GM19238 (cell line): ENCODE measurements around the gene CALHM6.
A peak's percentile ranks its signal among the peaks of the same experiment; 100 is the strongest.
"Not testable (repeated sequence)": the region's sequence is repeated elsewhere in the genome, so short reads cannot be mapped to it uniquely, and the experiment has no call there.

Experiments
- DNase-seq: peaks from one replicate; pipeline ENCODE4 v3.0.0; 2011; ENCODE audit warnings: low spot score; ENCODE audit not compliant: insufficient read length

CALHM6 gene

DNA sequence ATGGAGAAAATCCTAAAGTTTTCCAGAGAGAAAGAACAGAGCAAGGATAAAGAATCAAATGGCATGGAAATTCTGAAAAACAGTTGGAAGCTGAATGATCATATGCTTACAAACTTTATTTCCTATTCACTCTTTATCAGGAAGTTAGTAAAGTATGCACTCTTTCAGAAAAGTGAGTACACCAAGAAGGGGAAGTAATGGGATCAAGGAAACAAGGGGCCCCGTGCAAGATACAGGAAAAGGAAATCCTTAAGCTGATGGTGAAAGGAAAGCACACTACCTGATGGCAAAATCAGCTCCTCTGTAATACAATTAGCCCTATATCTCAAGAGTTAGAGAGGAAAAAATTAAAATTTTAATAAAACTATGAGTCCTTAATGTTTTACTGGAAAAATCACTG lies 14.0 kb downstream of the CALHM6 start:
- no peak for DNase-seq

DNA sequence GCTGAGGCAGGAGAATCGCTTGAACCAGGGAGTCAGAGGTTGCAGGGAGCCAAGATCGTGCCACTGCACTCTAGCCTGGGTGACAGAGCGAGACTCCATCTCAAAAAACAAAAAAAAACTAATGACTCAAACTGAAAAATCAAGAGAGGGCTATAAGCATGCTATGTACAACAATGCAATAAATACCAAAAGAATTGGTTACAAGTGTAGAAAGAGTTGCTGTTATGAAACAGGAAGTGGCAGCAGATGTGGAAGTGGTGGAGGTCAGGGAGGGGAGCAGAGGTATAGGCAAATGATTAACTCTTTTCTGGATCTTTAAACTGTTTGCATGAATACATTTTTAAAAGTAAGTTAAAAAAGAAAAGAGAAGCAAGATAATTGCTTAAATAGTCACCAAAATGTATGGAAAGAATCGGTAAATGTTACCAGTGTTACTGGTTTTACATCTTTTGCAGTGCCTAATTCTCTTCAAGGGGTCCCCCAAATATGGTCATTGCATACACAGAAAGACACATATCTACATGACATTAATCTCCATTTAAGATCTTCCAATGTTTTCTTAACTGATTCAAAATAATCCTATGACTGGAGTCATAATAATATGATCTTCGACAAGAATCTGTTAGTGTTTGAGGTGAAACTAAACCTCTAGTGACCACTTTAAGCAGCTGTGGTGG lies 15.0 kb downstream of the CALHM6 start:
- peak; percentile 32 for DNase-seq

DNA sequence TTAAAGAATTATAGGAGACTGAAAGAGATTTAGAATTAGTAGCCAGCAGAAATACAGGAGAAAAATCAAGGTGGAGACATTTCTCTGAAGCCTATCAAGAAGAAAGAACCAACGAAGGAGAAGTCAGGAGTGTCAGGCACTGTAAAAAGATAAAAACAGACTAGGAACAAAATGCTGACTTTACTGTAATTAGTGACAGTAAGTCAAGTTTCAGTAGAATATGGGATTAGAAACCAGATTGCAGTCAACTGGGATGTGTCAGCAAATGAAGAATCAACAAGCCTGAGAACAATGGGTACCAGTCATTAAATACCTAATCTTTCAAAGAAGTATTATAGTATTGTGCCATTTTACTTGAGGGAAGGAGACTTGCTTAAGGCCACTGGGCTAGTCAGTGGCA lies 21.6 kb downstream of the CALHM6 start:
- DNase-seq: no peak

DNA sequence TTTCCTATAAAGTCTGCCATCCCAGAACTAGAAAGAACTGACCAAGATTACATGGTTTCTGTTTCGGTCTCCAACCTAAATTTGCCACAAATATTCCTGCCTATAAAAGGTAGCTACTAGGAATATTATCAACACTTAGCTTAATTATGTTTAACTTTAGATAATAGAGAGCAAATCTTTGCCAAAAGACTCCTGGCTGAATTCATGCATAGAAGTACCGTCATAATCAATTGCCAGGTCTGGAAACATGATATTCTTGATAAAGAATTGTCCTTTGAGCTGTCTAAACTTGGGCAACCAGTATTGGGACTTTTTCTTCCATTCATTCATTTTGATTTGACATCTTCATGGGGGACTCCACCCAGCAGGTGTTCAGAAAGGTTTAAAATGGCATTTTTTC lies 22.4 kb downstream of the CALHM6 start:
- DNase-seq: no peak

DNA sequence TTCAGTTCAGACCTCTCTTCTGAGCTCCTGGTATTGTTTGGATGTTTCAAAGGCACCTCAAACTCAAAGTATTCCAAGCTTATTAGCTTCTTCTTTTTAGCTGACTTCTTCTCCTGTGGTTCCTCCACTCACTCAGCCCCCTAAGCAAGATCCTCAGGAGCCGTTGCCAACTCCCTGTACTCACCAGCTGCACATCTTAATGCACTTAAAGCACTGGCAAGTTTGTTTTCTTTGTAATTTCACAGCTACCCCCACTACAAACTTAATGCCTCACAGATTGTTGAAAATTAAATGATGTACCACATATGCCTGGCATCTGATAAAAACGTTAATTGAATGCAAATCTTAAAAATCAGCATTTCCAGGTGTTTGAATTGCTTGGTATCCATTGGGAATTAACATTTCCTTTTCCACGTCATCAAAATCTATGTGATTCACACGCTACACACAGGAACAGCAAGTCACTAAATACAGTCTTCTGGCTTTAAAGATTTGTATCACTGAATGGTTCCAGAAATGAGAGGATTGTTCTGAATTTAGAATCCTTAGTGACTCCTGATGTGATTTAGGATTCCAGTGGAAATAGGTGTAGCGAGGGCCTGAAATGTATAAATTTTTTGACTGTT lies 24.5 kb downstream of the CALHM6 start:
- no peak for DNase-seq

DNA sequence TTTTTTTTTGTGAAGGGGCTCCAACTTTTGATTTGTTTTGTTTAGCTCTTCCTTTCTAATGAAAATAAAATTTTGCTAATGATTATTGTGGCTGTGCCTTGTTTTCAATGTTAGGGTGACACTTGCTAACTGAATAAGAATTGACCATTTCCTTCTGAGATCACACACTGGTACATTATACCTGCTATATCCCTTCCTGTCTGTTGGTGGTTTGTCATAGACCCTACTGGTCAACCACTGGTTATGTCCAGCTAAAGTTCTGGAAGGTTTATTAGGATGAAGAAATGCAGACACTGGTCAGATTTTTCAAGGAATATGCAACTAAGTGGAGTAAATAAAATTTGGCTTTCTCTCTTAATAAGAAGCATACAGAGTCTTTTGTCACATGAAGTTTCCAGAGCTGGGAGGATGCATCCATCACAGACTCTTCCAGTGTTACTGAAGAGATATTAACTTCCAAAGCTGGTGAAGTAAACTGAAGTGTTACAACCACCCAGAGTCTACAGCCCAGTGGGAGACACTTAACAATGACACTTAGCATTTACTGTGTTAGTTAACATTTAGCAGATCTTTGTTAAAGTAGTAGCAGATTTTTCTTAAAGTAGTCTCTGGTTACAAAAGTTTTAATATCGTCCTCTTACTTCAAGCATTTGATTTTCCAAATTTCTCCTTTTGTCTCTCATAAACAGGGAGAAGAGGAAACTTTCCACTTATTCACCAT lies 30.6 kb downstream of the CALHM6 start:
- no peak for DNase-seq

DNA sequence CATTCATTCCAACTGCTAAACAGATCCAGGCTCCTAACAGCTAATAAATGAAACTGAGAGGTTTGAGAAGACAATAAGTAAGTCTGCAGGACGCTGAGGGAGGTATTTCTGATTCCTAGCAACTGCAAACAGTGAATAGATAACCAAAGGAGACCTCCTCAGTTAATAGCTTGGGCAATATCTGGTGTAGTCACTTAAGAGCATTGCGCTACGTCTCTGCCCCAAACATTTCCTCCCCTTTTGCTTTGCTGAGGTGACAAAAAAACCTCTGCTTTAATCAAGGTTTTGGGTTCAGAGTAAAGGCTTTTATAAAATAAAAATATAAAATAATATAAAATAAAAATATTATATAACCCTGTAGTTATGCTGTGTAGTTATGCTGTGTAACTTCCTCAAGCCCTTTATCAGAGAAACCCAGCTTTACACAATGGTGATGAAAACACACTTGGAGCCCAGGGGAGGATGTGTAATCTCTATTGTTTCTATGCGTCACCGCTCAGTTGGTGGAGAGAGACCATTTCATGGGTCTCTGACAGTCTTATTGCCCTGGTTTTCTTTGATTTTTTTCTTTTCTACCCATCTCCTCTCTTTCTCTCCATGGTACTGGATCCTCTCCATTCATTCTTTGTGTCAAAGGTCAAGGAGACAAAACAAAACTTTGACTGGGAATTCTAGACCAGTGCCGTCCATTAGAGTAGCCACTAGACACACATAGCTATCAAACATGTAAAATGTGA lies 31.3 kb downstream of the CALHM6 start:
- DNase-seq: no peak

DNA sequence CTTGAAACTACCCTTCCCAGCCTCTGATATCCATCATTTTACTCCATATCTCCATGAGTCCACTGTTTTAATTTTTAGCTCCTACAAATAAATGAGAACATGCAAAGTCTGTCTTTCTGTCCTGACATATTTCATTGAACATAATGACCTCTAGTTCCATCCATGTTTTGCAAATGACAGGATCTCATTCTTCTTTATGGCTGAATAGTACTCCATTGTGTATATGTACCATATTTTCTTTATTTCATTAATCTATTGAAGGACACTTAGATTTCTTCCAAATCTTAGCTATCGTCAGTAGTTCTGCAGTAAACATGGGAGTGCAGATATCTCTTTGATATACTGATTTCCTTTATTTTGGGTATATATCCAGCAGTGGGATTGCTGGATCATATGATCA lies 34.0 kb downstream of the CALHM6 start:
- not testable (repeated sequence) for DNase-seq

DNA sequence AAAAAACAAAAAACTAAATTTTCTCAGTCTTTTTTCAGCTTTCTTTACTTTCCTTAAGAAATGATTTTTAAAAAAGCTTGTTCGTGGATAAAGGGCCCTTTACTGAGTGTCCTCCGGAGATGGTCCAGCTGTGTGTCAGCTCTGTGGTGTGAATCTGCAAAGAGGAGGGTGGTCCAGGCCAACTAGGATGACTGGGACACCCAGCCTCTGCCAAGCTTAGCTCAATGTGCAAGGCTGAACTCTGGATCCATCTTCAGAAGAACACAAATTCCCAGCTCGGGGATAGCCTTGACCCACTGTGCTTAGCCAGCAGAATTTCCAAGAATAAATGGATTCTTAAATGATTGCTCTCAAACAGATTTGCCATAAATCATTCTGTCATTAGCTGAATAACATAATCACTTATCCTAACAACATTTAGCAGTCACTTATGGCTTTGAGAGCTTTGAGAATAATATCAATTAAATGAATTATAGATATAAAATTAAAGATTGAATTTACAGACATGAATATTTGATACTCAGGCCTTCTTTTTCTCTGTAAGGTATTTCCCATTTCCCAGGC lies 36.0 kb downstream of the CALHM6 start:
- DNase-seq: no peak

DNA sequence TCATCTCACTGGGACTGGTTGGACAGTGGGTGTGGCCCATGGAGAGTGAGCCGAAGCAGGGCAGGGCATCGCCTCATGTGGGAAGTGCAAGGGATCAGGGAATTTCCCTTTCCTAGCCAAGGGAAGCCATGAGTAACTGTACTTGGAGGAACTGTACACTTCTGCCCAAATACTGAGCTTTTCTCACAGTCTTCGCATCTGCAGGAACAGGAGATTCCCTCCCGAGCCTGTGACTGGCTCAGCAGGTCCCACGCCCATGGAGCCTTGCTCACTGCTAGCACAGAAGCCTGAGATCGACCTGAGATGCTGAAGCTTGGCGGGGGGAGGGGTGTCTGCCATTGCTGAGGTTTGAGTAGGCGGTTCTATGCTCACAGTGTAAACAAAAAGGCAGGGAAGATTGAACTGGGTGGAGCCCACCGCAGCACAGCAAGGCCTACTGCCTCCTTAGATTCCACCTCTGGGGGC lies 39.8 kb downstream of the CALHM6 start:
- DNase-seq: no peak

DNA sequence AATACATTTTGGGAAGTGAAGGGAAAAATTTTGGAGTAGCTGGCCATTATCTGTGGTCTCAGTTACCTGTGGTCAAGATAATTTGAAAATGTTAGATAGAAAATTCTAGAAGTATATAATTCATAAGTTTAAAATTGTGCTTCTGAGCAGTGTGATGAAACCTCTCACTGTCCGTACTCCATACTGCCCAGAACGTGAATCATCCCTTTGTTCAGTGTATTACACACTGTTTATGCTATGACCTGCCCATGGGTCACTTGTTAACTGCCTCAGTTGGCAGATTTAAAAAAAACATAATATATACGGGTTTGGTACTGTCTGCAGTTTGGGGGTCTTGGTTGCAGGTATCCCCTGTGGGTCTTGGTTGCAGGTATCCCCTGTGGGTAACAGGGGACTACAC lies 46.1 kb downstream of the CALHM6 start:
- no peak for DNase-seq

DNA sequence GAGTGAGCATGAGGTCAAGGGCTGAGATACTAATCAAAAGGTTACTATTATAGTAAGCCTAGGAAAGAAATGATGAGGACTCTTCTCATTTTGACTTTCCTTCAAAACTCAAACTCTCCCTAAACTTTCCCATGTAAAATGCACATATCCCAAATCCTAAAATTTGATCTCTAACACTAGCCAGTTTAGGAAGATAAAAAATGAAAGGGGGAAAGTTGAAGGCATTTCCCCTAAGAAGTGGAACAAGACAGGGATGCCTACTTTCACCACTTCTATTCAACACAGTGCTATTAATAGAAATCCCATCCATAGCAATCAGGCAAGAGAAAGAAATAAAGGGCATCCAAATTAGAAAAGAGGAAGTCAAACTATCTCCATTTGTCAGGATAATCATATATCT lies 47.4 kb downstream of the CALHM6 start:
- DNase-seq: no peak

DNA sequence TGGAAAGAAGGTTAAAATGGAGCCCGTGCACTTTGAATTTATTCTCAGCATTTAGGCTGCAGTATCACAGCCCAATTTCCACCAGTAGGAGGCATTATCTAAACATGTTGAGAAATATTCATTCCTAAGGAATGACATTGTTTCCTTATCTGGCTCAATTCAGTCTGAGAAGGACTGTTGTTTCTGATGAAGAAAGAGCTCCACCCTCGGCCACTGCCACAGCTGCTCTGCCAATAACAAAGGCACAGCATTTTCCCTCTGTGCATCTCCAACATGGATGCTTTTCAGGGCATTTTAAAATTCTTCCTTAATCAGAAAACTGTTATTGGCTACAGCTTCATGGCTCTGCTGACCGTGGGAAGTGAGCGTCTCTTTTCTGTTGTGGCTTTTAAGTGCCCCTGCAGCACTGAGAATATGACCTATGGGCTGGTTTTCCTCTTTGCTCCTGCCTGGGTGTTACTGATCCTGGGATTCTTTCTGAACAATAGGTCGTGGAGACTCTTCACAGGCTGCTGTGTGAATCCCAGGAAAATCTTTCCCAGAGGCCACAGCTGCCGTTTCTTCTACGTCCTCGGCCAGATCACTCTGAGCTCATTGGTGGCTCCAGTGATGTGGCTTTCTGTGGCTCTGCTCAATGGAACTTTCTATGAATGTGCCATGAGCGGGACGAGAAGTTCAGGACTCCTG lies 50.4 kb downstream of the CALHM6 start, which contains the start of gene CALHM5:
Gene CALHM5, plus strand, starts transcription at position 216 of the 687 bp plus-strand sequence. Its CDS starts 58 bp downstream, at position 274.
- no peak for DNase-seq

DNA sequence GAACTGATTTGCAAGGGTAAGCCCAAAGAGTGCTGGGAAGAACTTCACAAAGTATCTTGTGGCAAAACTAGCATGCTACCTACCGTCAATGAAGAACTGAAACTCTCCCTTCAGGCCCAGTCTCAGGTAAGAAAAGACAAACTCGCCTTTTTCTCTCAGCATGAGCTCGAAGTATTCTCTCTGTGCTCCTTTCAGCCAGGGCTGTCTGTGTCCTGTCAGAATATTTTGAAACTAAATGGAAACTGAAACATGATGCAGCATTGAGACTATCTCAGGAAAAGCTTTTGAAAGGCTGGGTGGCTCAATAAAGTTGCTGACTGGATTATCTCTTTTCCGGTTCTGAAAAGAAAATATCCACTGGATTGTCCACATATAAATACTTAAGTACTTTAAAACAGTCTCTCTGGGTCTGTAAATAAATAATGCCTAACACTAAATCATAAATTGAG lies 51.0 kb downstream of the CALHM6 start:
- DNase-seq: no peak

DNA sequence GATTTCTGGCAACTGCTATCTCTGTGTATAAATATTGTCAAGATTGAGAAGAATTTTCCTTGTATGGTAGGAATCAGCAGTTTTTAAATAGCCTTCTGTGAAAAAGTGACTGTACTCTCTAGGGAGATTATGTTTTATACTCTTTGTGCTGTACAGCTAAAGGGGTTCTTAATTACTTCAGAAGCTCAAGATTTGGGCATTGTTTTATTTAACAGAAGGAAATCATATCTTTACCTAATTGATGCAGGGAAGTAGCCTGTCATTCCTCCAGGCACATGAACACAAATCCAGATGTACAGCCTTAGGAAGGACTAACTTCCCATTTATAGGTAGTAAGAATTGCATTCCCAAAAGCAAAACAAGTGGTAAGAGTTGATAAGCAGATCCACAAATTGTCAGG lies 51.6 kb downstream of the CALHM6 start:
- no peak for DNase-seq
